GM18867 (cell line): ENCODE data around the gene FAM120C.

Source experiments
- ATAC-seq: cut with Tn5 transposase; IDR thresholded peaks from one replicate; pipeline ENCODE4 v1.9.1; 2021; ENCODE audit warnings: mild to moderate bottlenecking, moderate library complexity; ENCODE audit not compliant: unreplicated experiment

FAM120C gene, protein sequence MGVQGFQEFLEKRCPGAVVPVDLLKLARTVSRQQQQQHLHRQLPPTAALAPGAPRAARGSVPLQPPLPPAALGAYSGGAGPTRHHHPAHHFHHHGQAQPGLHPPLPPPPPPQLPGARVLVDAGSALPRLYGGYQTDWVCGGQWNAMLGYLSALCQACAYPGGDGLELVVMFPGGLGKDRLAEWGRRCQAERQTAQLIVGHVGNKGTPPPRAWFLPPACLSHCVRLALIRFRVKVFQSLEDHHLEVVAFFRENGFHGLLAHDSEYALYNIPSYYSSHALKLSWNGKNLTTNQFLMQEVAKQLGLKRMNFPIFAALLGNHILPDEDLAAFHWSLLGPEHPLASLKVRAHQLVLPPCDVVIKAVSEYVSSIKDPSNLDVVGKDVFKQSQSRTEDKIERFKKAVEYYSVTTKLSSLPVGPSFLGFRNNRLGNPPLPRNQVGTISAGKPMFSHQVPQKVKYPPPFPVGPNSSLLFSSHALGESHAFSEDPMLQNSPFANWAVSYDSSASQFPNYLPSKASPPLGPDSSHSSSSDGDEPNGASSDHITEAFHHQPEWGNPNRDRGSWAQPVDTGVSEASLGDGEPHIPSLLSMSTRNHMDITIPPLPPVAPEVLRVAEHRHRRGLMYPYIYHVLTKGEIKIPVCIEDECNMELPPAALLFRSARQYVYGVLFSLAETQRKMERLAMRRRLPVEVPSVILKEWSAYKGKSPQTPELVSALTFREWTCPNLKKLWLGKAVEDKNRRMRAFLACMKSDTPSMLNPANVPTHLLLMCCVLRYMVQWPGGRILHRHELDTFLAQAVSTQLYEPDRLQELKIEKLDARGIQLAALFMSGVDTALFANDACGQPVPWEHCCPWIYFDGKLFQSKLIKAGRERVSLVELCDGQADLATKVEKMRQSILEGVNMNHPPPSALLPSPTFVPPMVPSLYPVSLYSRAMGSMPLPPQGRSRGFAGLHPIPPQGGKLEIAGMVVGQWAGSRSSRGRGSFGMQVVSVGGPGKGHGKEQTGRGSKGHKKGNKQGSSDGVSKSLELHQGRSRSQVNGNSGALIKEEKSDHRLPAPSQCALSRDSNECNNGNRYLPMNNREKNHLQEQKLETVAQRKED

DNA sequence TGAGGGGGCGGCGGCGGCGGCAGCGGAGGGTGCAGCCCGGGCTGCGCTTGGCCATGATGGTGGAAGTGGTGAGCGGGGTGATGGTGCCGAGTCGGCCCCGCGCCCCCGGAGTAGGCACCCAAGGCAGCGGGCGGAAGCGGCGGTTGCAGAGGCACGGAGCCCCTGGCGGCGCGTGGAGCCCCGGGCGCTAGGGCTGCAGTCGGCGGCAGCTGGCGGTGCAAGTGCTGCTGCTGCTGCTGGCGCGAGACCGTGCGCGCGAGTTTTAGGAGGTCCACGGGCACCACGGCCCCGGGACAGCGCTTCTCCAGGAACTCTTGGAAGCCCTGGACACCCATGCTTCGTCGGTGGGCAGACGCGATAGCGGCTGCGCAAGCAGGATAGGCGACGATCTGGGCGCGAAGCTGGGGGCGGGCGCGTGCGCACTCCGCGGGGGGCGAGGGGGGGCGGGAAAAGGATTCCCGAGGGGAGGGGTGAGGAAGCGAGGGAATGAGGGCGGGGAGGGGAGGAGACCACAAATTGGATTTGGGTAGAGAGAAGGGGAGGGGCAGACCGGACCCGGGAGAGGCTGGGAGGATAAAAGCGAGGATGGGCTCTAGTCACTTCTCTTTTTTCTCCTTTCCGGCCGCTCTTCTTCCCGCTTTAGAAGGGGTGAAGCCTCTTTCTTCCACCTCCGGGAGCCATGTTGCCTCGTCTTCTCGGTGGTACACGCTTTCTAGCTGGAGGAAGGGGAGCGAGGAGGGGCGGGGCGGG is at the start of gene FAM120C:
Gene FAM120C (minus strand): TSS at position 391 of the 750 bp plus-strand sequence. CDS start 56 bp downstream, at position 335.
- ATAC-seq: peak; percentile 38

DNA sequence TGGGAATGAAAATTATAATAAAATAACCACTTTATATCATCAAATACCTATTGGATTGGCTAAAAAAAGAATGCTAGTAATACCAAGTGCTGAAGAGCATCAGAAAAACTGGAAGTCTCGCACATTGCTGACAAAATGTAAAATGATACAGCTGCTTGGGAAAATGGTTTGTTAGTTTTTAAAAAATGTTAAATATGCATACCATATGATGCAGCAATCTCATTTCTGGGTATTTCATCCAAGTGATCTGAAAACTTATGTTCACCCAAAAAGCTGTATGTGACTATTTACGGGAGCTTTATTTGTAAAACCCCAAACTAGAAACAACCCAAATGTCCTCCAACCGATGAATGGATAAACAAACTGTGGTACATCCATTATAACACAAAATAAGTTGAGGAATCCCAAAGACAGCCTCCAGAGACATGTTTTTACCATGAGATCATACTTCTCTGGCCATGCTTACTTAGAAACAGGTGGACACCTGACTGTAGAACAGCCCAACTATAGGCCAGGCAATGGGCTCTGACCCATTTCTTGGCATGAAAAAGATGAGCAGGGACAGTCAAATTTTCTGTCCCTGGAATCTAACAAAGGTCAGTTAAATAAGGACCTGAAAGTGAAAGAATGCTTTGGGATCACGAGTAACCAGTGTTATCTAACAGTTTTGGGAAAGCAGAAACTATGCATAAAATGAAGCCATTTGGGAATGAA is 47.5 kb upstream of the FAM120C start:
- no peak for ATAC-seq

DNA sequence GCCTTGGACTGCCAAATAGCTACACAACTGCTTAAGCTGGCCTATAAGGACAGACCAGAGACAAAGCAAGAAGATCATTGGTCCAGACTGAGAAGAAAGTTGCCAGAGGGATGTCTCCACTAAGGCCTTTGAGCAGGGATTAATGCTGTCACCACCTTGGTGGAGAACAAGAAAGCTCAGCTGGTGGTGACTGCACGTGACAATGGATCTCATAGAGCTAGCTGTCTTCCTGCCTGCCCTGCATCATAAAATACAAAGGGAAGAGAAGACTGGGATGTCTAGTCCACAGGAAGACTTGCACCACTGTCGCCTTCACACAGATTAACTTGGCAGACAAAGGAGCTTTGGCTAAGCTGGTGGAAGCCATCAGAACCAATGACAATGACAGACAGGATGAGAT is 40.5 kb upstream of the FAM120C start:
- no peak for ATAC-seq

DNA sequence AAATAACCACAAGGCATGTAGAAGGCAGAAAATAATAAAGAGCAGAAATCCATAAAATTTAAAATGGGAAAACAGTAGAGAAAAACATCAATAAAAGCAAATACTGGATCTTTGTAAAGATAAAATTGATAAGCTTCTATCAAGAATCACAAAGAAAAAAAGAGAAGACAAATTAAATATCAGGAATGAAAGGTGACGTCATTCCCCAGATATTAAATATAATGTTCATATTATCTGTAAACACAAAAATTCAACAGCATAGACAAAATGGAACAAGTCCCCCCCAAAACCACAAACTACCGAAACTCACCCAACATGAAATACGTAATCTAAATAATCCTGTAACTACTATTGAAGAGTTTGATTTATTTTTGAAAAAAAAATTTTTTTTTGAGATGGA is 30.5 kb upstream of the FAM120C start:
- ATAC-seq: no peak

DNA sequence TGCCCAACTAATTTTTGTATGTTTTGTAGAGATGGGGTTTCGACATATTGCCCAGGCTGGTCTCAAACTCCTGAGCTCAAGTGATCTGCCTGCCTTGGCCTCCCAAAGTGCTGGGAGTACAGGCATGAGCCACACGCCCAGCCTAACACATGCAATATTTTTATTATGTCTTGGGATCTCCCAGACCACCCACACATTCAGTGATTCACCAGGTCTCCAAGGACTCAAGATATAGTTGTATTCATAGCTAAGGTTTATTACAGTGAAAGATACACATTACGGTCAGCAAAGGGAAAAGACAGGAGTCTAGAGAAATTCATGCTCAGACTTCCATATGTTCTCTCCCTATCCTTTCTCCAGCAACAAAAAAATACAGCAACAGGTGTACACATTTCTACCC is 25.5 kb upstream of the FAM120C start:
- no peak for ATAC-seq

DNA sequence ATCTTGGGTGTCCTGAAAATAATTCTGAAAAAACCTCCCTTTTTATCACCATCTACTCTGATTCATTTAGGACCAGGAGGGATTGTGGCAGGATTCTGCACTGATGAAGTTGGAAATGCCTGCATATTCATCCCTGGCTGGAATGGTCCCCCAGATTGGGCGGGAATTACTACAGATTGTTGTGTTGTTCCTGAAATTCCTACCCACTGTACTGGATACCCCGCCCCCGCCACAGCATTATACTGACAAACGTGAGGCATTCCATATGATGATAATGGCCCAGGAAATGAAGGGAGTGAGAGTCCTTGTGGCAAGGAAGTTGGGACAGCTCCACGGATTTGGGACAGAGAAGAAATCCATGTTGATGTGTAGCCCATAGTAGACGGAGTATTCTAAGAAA is 15.2 kb upstream of the FAM120C start:
- ATAC-seq: no peak

DNA sequence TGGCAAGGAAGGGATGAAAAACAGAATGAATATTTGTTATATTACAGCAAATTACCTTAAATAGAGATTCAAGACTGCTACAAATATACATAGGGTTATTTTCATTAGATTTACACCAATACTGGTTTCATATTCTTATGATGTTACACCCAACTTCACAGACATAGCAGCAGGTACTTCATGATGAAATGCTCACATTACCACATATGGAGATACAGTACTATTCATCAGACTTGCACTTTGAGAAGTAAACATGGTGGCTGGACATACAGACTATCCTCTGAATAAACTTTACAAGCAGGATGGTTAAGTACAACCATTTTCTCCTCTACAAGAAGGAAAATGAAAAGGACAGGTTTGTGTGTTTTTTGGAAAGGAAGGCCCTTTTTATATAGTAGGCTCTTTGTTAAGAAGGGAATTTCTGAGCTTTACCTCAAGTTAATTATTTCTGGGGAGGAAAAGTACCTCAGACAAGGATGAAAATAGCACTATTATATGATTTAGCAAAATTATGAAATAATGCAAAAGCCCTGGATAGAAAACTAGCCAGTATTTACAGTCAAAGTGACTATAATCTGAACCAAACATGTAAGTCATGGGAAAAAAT is 12.0 kb upstream of the FAM120C start:
- no peak for ATAC-seq

DNA sequence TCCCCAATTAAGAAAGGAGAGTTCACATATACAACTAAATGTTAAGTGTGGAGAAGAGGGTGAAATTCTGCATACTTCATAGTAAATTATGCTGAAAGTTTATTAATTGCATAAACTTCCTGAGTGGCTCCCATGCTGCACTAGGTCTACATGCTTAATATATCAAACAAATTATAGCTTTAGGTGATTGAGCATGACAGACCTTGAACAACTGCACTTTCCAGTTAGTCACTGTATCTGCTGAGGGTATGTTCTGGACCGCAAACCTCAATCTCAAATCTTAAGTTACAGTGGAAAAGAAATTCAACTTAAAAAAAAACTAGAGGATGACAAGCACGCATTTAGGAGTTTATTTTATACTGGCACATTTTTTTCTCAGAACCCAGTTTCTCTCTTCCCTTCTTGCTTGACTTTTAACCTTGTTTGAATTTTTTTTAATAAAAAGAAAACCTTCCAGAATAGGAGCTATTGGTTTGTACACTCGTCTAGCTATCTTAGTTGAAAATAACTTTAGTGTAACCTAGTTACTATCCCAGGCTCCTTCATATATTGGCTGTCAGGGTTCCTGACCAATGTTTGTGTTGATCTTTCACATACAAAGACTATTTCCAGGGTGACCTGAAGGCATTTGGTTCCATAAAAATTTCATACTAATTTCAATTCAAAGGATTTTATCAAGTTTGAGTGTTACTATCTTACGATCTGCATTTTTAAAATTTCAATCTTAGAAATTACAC is 10.2 kb upstream of the FAM120C start:
- no peak for ATAC-seq

DNA sequence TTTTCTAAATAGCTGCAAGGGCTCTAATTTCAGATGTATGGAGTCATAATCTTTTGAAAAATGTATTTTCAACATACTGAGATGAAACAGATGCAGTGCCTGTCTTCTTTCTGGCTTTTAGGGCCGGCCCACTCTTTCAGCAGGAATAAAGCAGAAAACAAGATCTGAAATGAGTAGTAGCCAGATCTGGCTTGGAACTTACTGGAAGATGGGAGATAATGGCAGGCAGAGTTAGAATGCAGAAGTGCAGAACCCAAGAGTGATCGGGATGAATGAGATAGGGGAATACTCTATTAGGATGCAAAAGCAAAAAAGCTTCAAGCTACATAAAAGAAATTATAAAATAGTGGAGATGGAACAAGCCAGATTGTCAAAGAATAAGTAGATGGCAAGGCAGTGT is 1.4 kb upstream of the FAM120C start:
- no peak for ATAC-seq

DNA sequence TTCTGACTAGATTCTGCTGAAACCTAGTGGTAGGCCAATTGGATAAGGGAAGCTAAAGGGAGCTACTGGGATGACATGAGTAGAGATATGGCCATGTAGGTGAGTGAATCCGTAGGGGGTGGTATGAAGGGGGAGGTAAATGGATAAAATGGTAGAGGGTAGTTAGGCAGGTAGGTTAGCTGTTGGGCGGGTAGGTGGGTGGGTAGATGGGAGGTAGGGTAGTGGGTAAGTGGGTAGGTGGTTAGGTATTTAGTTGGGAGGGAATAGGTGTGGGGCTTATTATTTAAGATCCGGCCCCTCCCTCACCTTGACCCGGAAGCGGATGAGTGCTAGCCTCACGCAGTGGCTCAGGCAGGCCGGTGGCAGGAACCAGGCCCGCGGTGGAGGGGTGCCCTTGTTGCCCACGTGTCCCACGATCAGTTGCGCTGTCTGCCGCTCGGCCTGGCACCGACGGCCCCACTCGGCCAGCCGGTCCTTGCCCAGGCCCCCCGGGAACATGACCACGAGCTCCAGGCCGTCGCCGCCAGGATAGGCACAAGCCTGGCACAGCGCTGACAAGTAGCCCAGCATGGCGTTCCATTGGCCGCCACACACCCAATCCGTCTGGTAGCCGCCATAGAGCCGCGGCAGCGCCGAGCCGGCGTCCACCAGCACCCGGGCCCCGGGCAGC is 725 bp downstream of the FAM120C start:
- ATAC-seq: peak; percentile 71

DNA sequence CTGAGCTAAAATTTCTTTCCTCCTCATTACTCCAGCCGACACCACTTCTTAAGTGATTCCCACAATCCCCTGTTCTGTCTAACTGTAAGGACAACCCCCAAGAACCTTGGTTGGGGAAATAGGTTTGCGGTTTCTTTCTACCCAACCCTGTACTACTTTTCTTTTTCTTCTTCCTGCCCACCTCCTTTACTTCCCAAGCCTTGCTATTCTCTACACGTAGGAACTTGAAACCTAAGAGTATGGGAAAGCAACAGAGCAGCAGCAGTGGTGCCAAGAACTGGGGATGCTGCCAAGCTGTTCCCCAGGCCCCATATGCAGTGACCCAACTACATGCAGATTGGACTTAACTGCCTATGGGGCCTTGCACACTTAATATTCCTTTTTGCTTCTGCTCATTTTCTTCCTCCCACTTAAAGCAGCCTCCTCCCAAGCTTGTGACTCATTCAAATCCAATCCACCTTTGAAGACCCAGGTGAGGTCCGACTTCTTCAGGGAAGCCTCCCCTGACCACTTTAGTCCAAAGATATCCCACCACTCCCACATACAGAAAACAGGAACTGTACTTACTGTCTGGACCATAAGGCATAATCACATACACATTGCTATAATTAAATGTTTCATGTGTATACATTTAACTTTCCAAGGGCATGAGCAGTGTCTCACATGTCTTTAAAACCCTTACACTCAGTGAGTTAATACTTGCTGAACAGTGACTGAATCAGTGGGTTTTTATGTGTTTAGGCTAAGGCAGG is 1.7 kb downstream of the FAM120C start:
- ATAC-seq: no peak

DNA sequence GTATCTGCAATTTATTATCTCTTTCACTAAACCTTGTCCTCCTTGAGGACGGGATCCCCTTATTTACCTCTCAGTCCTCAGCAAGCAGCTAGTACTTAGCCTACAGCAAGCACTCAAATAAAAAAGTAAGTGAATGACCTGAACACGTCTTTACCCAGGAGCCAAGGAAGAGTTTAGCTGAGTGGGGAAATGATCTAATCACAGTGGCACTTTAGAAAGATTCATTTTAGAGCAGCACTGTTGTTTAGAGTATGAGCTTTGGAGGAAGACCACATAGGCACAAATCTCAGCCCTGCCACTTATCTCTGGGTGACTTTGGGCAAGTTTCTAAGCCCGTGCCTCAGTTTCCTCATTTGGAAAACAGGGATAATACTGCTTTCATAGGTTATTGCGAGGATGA is 2.7 kb downstream of the FAM120C start:
- ATAC-seq: no peak

DNA sequence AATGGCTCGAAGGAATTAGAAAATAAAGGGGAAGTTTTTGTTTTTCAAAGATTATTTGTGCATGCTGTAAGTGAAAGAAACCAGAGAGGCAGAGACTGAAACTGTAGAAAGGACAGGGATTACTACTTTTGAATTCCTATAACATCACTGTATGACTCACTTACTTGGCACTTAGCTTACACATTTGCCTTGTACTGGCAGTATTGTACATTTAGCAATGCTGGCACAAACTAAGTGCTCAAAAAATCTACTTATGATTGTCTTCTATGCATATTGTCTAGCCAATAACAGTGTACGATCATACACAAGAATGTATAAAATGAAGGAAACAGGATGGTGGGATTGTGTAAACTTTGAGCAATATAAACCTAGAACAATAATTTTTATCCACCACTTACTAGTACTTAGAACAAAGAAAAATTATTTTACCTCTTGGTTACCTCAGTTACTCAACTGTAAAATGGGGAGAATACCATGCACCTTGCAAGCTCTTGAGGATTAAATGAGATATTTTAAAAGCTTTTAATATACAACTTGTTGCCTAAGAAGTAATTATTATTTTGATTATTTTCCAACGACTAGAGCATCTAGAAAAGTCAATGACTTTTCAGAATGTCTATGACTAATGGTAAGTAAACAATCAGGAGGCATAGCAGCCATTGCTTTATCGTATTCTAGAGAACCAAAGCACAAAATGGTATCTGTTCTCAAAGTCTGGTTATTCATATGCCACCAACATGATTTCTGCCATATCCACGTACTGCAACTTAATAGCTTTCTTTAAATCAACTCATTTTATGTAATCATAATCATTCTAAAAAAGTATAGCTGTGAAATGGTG is 4.7 kb downstream of the FAM120C start:
- no peak for ATAC-seq

DNA sequence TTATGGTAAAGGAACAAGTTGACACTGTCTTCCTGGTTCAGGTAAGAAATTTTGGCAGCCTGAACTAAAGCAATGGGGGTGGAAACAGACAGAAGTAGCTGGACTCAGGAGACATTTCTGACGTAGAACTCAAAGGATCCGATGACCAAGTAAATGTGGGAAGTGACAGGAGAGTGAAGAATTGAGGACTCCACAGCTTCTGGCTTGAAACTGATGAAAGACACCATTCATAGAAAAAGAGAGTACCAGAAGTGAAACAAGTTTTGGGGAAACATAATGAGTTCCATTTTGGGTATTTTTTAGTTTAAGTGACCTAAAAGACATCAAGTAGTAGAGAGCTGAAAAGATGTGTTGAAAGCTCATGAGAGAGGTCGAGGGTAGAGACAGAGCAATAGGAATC is 5.7 kb downstream of the FAM120C start:
- no peak for ATAC-seq

DNA sequence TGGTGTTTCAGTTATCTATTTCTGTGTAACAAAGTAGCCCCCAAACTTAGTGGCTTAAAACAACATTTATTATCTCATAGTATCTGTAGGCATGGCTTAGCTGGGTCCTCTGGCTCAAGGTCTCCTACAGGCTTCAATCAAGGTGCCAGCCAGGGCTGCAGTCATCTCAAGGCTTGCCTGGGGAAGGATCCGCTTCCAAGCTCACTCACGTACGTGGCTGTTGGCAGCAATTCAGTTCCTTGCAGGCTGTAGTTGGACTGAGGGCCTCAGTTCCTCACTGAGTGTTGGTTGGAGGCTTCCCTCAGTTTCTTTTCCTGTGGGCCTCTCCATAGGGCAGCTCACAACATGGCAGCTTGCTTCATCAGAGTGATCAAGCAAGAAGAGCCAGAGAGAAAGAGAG is 9.3 kb downstream of the FAM120C start:
- ATAC-seq: no peak

DNA sequence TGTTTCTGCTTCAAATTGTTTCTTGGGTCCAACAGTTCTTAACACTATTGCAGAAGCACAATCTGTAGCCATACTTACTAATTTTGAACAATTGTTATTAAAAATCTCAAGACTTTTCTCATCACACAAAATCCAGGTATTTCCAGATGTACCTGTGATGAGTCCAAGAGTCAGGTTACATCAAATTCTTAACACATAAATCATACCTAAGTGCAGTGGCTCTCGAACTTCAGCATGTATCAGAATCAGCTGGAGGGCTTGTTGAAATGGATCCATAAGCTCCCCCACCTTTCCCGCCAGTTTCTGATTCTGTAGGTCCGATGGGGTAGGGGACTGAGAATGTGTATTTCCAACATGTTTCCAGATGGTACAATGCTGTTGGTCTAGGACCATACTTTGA is 10.6 kb downstream of the FAM120C start:
- ATAC-seq: no peak
